ENCODE measurements around the gene IKZF2. TPM values are rescaled to one million over a fixed set of nuclear protein-coding genes. Genes with fewer than 3 reads are reported as not detected.

IKZF2 gene
- total and polyA plus RNA-seq, 5 donors from 2014 or later: 26.8 to 225 (median 35.3) TPM

DNA sequence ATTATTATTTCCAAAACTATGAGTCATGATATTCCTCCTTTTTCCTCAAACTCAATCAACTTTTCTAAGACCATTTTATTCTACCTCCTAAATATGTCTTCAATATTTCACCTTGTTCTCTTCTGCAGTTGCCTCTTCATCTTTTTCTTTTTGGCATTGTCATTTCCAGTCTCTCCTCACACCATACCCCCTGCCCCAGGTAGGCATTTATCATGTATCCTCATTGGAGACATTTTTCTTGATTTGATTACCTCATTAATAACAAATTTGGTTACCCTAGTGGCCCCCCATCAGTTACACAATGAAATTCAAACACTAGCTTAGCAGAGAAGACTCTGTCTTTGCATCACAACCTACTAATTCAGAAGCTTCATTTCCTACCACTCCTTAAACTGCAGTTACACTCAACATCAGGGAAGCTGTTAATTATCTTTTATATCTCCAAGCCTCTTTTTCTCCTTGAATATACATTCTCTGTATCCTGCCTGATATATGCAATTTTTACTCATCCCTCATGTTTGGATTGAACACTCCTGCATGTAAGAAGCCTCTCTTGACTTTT, 133.0 kb downstream of the IKZF2 start:
- H3K27ac Mint-ChIP-seq: peak overlapping the region; percentile 78 to 94 (median 86)
- H3K4me3 ChIP-seq (ENCODE audit: low read depth, low read length): peak overlapping the region; percentile 79
- peaks cover 0 to 2% (median 0%) of the 10 kb centered on the region in 7 donors for H3K9me3 Mint-ChIP-seq
- ATAC-seq (ENCODE audit: low read depth in 2 of 2): no peak
- no peaks in the 10 kb centered on the region for H3K9me3 ChIP-seq (ENCODE audit: control insufficient read depth in 2 of 2, low read length in 2 of 2)
- H3K36me3 ChIP-seq (ENCODE audit: control insufficient read depth, insufficient read depth, low read length): peaks cover 17% of the 10 kb centered on the region
- H3K27me3 Mint-ChIP-seq: no peaks in the 10 kb centered on the region
- no peak for DNase-seq
- peaks cover 64 to 94% (median 77%) of the 10 kb centered on the region in 4 donors for H3K4me1 Mint-ChIP-seq
- H3K4me3 Mint-ChIP-seq: peak overlapping the region; percentile 33 to 87 (median 60)
- peak overlapping the region; percentile 94 for H3K27ac ChIP-seq (ENCODE audit: insufficient read depth, low read length, poor library complexity, severe bottlenecking)
- H3K36me3 Mint-ChIP-seq: peaks cover 48% of the 10 kb centered on the region
- peaks cover 85% of the 10 kb centered on the region for H3K4me1 ChIP-seq (ENCODE audit: control insufficient read depth, insufficient read depth, low read length, poor library complexity, severe bottlenecking)
- no peaks in the 10 kb centered on the region for H3K27me3 ChIP-seq (ENCODE audit: control insufficient read depth, insufficient read depth, low read length)

DNA sequence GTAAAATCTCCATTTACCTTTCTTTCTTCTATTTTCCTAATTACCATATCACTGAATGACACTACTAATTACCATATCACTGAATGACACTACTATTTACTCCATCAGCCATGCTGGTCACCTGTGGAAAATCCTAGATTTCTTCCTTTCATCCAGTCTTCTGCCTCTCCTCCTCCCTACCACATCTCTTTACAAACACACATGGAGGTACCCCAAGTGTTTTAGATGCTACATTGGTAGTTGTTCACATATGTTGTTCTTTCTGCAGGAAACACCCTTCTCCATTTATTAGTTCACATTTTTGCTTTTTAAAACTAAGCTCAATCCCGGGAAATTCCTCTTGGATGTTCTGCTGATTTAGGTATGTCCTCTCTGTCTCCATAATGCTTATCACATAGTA, 134.0 kb downstream of the IKZF2 start:
- Histone ChIP-seq H3K36me3 (ENCODE audit: control insufficient read depth, insufficient read depth, low read length) (peaks cover 27% of the 10 kb centered on the region), H3K4me1 (ENCODE audit: control insufficient read depth, insufficient read depth, low read length, poor library complexity, severe bottlenecking) (peaks cover 86% of the 10 kb centered on the region), H3K4me3 (ENCODE audit: low read depth, low read length) (peak overlapping the region; percentile 79), H3K27me3 (ENCODE audit: control insufficient read depth, insufficient read depth, low read length) (no peaks in the 10 kb centered on the region), H3K9me3 (ENCODE audit: control insufficient read depth in 2 of 2, low read length in 2 of 2) (no peaks in the 10 kb centered on the region), H3K27ac (ENCODE audit: insufficient read depth, low read length, poor library complexity, severe bottlenecking) (peak overlapping the region; percentile 94)
- DNase-seq: no peak
- H3K4me3 Mint-ChIP-seq: peak overlapping the region; percentile 49 to 72 (median 68)
- peaks cover 0 to 2% (median 0%) of the 10 kb centered on the region in 7 donors for H3K9me3 Mint-ChIP-seq
- peaks cover 56 to 89% (median 73%) of the 10 kb centered on the region in 4 donors for H3K4me1 Mint-ChIP-seq
- ATAC-seq (ENCODE audit: low read depth in 2 of 2): no peak
- no peaks in the 10 kb centered on the region for H3K27me3 Mint-ChIP-seq
- H3K27ac Mint-ChIP-seq: peak overlapping the region; percentile 72 to 94 (median 84)
- H3K36me3 Mint-ChIP-seq: peaks cover 51% of the 10 kb centered on the region

DNA sequence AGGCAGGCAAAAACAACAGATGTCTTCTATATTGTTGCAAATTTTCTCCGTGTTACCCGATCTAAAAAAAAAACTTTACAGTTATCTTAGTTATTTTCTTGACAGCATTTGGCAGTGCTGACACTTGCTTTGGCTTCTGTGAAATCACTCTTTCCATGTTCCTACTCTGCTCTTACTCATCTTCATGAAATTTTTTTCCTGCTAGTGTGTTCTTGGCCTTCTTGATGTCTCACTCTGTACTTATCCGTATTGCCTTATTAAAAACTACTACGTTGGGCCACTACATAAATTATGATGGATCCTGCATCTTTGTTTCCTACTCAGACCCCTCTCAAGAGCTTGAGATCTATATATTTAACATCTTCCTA, 134.4 kb downstream of the IKZF2 start:
- Mint-ChIP-seq H3K4me1 (peaks cover 53 to 85% (median 70%) of the 10 kb centered on the region in 4 donors), H3K4me3 (peak overlapping the region; percentile 49 to 72 (median 68)), H3K36me3 (peaks cover 48% of the 10 kb centered on the region), H3K27ac (peak overlapping the region; percentile 72 to 94 (median 84)), H3K9me3 (peaks cover 0 to 2% (median 0%) of the 10 kb centered on the region in 7 donors), H3K27me3 (no peaks in the 10 kb centered on the region)
- Histone ChIP-seq H3K27me3 (ENCODE audit: control insufficient read depth, insufficient read depth, low read length) (no peaks in the 10 kb centered on the region), H3K4me3 (ENCODE audit: low read depth, low read length) (peak overlapping the region; percentile 79), H3K4me1 (ENCODE audit: control insufficient read depth, insufficient read depth, low read length, poor library complexity, severe bottlenecking) (peaks cover 88% of the 10 kb centered on the region), H3K9me3 (ENCODE audit: control insufficient read depth in 2 of 2, low read length in 2 of 2) (no peaks in the 10 kb centered on the region), H3K27ac (ENCODE audit: insufficient read depth, low read length, poor library complexity, severe bottlenecking) (peak overlapping the region; percentile 94), H3K36me3 (ENCODE audit: control insufficient read depth, insufficient read depth, low read length) (peaks cover 30% of the 10 kb centered on the region)
- no peak for DNase-seq
- ATAC-seq (ENCODE audit: low read depth in 2 of 2): no peak

DNA sequence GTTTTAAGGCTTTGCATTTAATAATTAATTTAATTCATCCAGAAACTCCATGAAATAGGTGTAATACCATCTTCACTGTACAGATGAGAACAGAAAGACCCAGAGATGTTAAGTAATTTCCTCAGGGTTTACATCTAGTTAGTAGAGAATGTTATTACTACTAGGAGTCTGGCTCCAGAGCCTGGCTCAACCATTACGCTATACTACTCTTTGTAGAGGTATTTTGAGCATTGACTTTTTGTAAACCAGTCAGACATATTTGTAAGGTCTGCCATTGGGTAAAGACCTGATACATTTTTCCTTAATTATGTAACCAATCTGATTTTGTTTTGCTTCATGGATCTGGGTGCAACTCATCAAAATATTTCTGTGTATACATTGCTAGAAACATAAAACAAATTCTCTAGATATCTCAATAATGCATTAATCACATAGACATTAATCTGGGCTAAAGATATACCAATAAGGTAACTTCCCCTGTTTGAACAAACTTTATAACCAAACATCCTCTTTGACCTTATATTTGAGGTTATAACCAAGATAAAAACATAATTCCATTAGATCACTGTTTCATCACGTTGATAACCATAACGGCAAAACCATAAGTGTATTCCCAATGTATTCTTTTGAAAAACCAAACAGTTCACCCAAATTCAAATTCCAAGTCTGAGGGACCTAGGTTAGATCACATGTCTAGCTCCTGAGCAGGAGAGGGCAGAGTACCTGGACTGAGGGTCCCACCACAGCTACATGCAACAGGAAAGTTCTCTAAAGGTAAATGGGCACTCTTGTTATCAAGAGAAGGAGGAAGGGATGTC, 135.0 kb downstream of the IKZF2 start:
- Histone ChIP-seq H3K9me3 (ENCODE audit: control insufficient read depth in 2 of 2, low read length in 2 of 2) (no peaks in the 10 kb centered on the region), H3K36me3 (ENCODE audit: control insufficient read depth, insufficient read depth, low read length) (peaks cover 33% of the 10 kb centered on the region), H3K4me3 (ENCODE audit: low read depth, low read length) (peak overlapping the region; percentile 79), H3K4me1 (ENCODE audit: control insufficient read depth, insufficient read depth, low read length, poor library complexity, severe bottlenecking) (peaks cover 87% of the 10 kb centered on the region), H3K27ac (ENCODE audit: insufficient read depth, low read length, poor library complexity, severe bottlenecking) (peak overlapping the region; percentile 94), H3K27me3 (ENCODE audit: control insufficient read depth, insufficient read depth, low read length) (no peaks in the 10 kb centered on the region)
- H3K36me3 Mint-ChIP-seq: peaks cover 48% of the 10 kb centered on the region
- H3K27ac Mint-ChIP-seq: peak overlapping the region; percentile 72 to 94 (median 84)
- H3K4me3 Mint-ChIP-seq: peak overlapping the region; percentile 49 to 72 (median 68)
- ATAC-seq (ENCODE audit: low read depth in 2 of 2) (peak; percentile 29 to 33), DNase-seq (no peak)
- H3K9me3 Mint-ChIP-seq: peaks cover 0 to 2% (median 0%) of the 10 kb centered on the region in 7 donors
- peaks cover 53 to 85% (median 70%) of the 10 kb centered on the region in 4 donors for H3K4me1 Mint-ChIP-seq
- H3K27me3 Mint-ChIP-seq: no peaks in the 10 kb centered on the region

DNA sequence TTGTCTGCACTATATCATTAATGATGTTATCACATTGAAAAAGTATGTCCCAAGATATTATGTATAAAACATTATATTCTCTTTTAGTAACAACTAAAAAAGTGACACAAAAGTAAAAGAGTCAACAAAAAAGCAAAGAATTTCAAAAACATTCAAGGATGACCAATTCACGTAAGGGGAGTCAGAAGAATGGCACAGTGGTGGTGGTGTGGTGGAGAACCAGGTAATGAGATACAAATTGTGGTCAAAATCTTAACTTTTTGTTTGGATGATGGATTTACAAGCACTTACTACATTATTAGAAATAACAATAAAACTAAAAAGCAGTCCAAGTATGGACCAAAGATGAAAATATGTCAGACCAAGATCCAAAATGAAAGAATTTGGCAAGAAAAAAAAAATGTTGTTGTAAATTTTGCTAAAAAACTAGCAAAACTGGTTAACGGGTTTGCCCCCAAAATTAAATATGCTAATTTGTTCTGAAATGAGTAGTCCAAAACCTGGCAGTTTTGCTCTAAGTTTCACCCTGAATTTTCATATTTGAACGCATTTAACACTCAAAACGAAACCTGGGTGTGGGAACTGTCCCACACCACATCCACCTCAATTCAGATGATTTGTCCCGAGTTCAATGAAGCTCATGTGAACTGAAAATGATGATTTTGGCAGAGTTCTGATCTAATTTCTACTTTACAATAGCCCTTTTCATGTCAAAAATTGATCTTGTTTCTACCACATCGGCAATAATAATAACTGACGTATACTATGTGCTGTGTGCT, 135.8 kb downstream of the IKZF2 start:
- peaks cover 53% of the 10 kb centered on the region for H3K36me3 Mint-ChIP-seq
- peak overlapping the region; percentile 79 for H3K4me3 ChIP-seq (ENCODE audit: low read depth, low read length)
- DNase-seq: peak; percentile 55 to 95 (median 76)

DNA sequence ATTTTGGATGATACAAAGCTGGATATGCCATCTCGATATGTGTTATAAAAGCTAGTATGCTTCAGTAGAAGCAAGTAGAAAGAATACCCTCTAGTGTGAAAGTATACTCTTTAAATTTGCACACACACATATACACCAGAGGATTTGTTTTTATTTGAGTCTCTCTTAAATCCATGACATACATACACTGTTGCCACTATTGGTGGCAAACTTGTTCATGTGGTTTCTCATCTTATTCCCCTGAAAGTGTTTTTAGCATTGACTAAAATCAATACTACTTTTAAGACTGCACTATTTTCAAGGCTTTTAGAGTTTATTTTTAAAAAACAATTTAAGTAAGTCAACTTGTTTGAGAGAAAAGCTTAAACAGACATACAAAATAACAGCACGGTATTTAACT, 137.4 kb downstream of the IKZF2 start:
- no peak for ATAC-seq (ENCODE audit: low read depth in 2 of 2)
- Mint-ChIP-seq H3K4me1 (peaks cover 68 to 89% (median 79%) of the 10 kb centered on the region in 4 donors), H3K27me3 (no peaks in the 10 kb centered on the region), H3K27ac (peak overlapping the region; percentile 66 to 85 (median 84)), H3K36me3 (peaks cover 58% of the 10 kb centered on the region), H3K4me3 (peak overlapping the region in 3 of 4 donors; percentile 49 to 70 (median 53)), H3K9me3 (peaks cover 0 to 2% (median 0%) of the 10 kb centered on the region in 7 donors)
- Histone ChIP-seq H3K27me3 (ENCODE audit: control insufficient read depth, insufficient read depth, low read length) (no peaks in the 10 kb centered on the region), H3K27ac (ENCODE audit: insufficient read depth, low read length, poor library complexity, severe bottlenecking) (peak overlapping the region; percentile 94), H3K36me3 (ENCODE audit: control insufficient read depth, insufficient read depth, low read length) (peaks cover 45% of the 10 kb centered on the region), H3K4me3 (ENCODE audit: low read depth, low read length) (peak overlapping the region; percentile 79), H3K4me1 (ENCODE audit: control insufficient read depth, insufficient read depth, low read length, poor library complexity, severe bottlenecking) (peaks cover 74% of the 10 kb centered on the region), H3K9me3 (ENCODE audit: control insufficient read depth in 2 of 2, low read length in 2 of 2) (no peaks in the 10 kb centered on the region)
- DNase-seq: no peak

More for the DNA sequence above, 135.8 kb downstream of the IKZF2 start:
- Histone ChIP-seq H3K36me3 (ENCODE audit: control insufficient read depth, insufficient read depth, low read length) (peaks cover 40% of the 10 kb centered on the region), H3K4me1 (ENCODE audit: control insufficient read depth, insufficient read depth, low read length, poor library complexity, severe bottlenecking) (peaks cover 88% of the 10 kb centered on the region), H3K27me3 (ENCODE audit: control insufficient read depth, insufficient read depth, low read length) (no peaks in the 10 kb centered on the region), H3K27ac (ENCODE audit: insufficient read depth, low read length, poor library complexity, severe bottlenecking) (peak overlapping the region; percentile 94), H3K9me3 (ENCODE audit: control insufficient read depth in 2 of 2, low read length in 2 of 2) (no peaks in the 10 kb centered on the region)
- peak overlapping the region; percentile 49 to 72 (median 68) for H3K4me3 Mint-ChIP-seq
- peak; percentile 76 to 83 for ATAC-seq (ENCODE audit: low read depth in 2 of 2)
- peaks cover 0 to 2% (median 0%) of the 10 kb centered on the region in 7 donors for H3K9me3 Mint-ChIP-seq
- H3K27ac Mint-ChIP-seq: peak overlapping the region; percentile 84 to 94 (median 85)
- H3K4me1 Mint-ChIP-seq: peaks cover 58 to 87% (median 73%) of the 10 kb centered on the region in 4 donors
- no peaks in the 10 kb centered on the region for H3K27me3 Mint-ChIP-seq

DNA sequence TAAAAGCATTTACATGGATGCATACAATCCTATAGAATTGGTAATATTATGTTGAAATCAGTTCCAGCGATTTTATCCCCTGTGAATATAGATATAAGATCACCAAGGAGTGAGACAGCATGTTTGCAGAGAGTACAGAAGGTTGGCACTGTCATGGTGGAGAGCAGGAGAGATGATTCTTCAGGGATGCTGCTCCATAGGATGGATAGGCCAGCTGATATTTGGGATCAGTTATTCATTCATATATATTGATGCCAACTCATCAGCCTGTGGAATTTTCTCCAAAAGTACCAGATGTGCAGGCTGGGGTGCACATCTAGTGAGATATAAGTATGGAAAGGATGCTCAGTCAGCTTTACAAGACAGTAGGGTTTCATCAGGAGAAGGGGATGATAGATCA, 139.9 kb downstream of the IKZF2 start:
- H3K9me3 Mint-ChIP-seq: peaks cover 0 to 2% (median 0%) of the 10 kb centered on the region in 7 donors
- DNase-seq (no peak), ATAC-seq (ENCODE audit: low read depth in 2 of 2) (no peak)
- peaks cover 62% of the 10 kb centered on the region for H3K36me3 ChIP-seq (ENCODE audit: control insufficient read depth, insufficient read depth, low read length)
- peaks cover 50% of the 10 kb centered on the region for H3K4me1 ChIP-seq (ENCODE audit: control insufficient read depth, insufficient read depth, low read length, poor library complexity, severe bottlenecking)
- H3K27ac ChIP-seq (ENCODE audit: insufficient read depth, low read length, poor library complexity, severe bottlenecking): peak overlapping the region; percentile 41
- peaks cover 56% of the 10 kb centered on the region for H3K36me3 Mint-ChIP-seq
- H3K27me3 ChIP-seq (ENCODE audit: control insufficient read depth, insufficient read depth, low read length): no peaks in the 10 kb centered on the region
- H3K27me3 Mint-ChIP-seq: no peaks in the 10 kb centered on the region
- H3K27ac Mint-ChIP-seq: peak overlapping the region; percentile 16 to 72 (median 45)
- H3K4me3 Mint-ChIP-seq: peak overlapping the region in 1 of 4 donors; percentile 45
- H3K4me1 Mint-ChIP-seq: peaks cover 55 to 78% (median 64%) of the 10 kb centered on the region in 4 donors
- no peaks in the 10 kb centered on the region for H3K9me3 ChIP-seq (ENCODE audit: control insufficient read depth in 2 of 2, low read length in 2 of 2)
- peak overlapping the region; percentile 10 for H3K4me3 ChIP-seq (ENCODE audit: low read depth, low read length)

Measured in CD4-positive, CD25-positive, alpha-beta regulatory T cell (primary cell).